ENCODE results near the gene MEF2D.

Gene MEF2D

DNA sequence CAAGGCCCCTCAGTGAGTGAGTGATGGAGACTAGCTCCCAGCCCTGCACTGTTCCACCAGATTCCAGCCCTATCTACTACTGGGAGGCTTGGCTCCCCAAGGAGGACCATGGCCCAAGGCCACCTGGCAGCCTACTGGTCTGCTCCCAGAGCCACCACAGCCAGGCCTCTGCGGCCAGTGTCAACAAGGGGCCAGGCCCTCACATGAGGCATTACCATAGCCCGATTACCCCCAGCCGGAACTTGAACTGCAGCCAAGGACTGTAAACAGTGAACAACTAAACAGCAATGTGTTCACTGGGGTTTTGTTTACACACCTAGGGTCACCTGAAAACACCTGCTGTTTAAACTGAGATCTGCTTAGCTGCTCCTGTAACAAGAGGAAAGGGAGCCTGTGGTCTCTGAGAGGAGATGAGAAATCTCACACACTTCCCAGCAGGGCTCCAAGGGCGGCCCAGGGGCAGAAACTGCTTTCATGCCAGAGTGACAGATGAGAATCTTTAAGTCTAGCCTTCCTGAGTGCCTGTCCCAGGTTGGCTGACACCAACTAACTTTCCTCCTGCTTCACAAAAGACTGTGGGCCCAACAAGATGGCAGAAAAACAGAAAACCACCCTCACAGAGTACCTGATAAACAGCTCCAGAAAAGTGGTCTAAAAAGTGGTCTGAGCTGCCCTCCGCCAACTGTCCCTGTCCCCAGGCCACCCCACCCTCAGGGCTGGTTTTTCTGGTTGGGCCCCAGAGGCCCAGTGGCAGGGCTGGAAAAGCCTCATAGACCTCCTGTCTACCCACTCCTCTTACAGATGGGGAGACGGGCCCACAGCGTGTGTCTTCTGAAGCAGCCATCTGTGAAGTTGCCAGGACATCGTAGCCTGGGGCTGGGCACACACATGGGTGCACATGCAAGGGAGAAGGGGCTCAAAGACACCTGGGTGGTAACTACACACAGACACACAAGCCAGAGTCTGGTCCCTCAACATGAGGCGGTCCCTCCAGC is 28.8 kb downstream of the MEF2D start:
- no peak for DNase-seq (ENCODE audit: extremely low read depth in 1 of 2, low read depth in 1 of 2)

DNA sequence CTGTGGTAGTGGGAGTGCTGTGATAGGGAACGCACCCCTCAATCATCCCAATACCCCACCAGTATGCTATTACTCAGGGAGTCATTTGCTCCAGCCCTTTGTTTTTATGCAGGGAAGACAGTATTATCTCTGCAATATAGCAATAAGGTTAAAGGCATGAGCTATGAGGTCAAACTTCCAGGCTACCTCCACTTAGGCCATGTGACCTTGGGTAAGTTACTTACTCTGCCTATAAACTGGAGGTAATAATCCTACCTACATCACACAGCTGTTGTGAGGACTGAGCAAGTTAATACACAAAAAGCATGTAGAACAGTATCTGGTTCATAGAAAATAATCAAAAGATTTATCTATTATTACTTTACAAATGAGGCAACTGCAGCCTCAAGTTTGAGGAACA is 30.1 kb downstream of the MEF2D start:
- DNase-seq (ENCODE audit: extremely low read depth in 1 of 2, low read depth in 1 of 2): no peak

DNA sequence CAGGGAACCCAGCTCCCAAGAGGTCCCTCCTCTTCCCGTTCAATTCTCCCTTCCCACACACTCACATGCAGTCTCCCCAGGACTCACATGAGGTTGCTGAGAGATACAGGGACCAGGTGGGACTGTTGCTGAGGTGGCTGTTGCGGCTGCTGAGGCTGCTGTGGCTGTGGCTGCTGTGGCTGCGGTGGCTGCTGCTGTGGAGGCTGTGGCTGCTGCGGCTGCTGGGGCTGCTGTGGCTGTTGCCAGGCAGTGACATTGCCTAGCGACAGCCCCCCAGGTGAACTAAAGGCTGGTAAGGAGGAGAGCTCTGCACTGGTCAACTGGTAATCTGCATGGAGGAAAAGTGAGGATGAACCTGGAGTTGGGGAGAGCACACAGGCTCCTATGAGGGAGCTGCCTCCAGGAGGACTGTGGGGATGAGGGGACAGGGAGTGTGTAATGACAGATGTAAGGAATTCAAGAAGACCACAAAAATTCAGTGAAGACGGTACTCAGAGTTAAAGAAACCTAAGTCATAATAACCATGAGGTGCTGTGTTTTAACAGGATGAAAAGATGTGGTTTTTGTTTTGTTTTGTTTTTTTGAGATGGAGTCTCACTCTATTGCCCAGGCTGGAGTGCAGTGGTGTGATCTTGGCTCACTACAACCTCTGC is 31.8 kb downstream of the MEF2D start:
- no peak for DNase-seq (ENCODE audit: extremely low read depth in 1 of 2, low read depth in 1 of 2)

- DNase-seq (ENCODE audit: extremely low read depth in 1 of 2, low read depth in 1 of 2): no peak
These were observed 32.7 kb downstream of the MEF2D start for GRCh38 chr1:156467906-156468305.

GRCh38 chr1:156467385-156467784 is 33.2 kb downstream of the MEF2D start:
- no peak for DNase-seq (ENCODE audit: extremely low read depth in 1 of 2, low read depth in 1 of 2)

DNA sequence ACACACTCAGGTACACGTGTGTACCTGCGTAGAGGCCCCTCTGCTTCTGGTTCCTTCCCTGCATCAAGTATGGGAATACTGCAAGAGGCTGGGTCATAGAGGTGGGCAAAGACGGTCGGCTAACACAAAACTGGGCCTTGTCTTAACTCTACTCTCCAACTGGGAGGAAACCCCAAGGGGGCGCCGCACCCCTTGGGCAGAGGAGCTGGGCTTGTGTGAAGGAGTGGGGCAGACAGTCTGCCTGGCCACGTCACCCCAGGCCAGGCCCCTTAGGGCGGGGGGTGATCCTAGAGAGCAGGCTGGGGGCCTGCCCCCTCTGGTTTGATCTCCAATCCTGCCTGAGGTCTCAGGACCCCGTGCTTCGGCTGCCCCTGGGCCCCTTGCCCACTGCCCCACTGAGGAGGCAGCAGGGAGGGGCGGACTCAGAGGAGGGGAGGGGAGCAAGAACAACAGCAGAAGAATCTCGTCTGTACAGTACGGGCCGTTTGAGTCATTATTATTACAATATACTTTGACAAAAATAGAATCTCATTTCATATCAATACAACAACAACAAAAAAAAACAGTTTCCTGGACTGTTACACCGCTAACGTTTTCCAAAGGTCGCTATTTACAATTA is 34.7 kb downstream of the MEF2D start:
- no peak for DNase-seq (ENCODE audit: extremely low read depth in 1 of 2, low read depth in 1 of 2)

DNA sequence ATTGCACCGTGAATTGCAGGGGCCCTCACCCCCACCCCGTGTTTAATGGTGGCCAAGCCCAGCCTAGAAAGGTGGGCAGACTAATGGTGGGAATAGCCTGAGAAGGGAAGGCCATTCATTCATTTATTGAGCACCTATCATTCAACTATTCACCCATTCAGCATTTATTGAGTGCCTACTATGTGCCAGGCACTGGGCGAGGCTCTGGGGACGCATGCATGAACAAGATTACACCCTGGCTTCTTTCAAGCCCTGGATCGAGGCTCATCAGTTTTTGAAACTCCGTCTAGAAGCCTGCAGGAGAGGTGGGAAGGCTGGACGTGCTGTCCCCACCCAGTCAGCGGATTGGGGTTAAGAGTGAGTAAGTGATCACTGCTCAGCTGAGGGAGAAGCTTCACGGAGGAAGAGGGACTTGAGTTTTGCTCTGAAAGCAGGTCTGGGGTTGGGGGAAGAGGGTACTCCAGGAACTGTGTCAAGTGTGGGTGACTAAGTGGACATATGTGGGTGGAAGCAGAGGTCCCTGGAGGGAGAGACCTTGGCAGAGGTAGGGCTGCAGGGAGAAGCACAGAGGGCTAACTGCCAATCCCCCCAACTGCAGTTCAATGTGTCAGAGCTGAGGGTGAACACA is 35.6 kb downstream of the MEF2D start:
- no peak for DNase-seq (ENCODE audit: extremely low read depth in 1 of 2, low read depth in 1 of 2)

GRCh38 chr1:156464335-156464734 is 36.2 kb downstream of the MEF2D start:
- no peak for DNase-seq (ENCODE audit: extremely low read depth in 1 of 2, low read depth in 1 of 2)

GRCh38 chr1:156463874-156464273 is 36.7 kb downstream of the MEF2D start:
- DNase-seq (ENCODE audit: extremely low read depth in 1 of 2, low read depth in 1 of 2): no peak

GRCh38 chr1:156462954-156463795 is 37.4 kb downstream of the MEF2D start:
- DNase-seq (ENCODE audit: extremely low read depth in 1 of 2, low read depth in 1 of 2): no peak

DNA sequence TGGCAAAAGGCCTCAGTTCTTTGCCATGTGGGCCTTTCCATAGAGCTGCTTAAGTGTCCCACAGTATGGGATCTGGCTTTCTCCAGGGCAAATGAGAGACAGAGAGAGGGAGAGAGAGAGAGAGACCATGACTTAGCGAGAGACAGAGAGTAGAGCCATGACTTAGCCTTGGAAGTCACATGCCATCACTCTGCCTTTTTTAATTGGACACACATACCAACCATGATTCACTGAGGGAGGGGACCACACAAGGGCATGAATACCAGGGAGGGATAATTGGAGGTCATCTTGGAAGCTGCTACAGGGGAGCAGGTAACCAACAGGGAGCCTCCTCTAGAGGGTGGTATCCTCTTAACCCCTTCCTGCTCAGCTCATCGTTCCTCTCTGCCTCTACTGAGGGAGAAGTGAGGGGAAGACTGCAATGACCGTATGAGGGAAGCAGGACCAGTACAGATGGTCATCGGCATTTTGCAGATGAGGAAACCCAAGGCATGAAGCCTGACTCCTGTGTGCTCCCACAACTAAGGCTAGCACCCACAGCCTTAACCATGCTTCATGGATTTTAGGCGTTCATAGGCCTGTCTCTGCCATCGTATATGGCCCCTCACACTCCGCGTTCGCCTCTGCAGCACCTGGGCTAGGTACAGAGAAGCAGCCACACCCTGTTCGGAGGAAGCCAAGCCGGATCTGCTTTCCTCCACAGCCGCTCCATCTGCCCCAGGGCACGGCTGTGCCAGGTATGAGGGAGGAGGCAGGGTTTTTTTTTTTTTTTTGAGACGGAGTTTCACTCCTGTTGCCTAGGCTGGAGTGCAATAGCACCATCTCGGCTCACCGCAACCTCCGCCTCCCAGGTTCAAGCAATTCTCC is 38.6 kb downstream of the MEF2D start:
- no peak for DNase-seq (ENCODE audit: extremely low read depth in 1 of 2, low read depth in 1 of 2)

- DNase-seq (ENCODE audit: extremely low read depth in 1 of 2, low read depth in 1 of 2): no peak
These were observed 39.5 kb downstream of the MEF2D start for GRCh38 chr1:156461109-156461508.

DNA sequence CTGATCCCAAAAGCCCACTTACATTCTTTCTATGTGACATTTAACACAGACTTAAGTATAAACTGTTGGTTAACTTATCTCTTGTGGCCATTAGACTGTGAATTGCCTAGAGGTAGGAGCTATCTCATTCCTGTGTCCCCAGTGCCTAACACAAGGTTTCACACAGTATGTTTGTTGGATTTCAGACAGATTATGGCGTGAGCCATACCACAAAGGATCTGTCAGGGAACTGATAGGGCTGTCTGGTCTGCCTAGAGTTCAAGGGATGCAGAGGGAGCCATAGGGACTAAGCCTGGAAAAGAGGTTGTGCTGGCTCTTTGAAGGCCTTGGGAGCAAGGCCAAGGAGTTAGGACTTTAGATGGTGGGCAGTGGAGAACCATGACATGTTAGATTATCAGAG is 40.0 kb downstream of the MEF2D start:
- DNase-seq (ENCODE audit: extremely low read depth in 1 of 2, low read depth in 1 of 2): no peak

- DNase-seq (ENCODE audit: extremely low read depth in 1 of 2, low read depth in 1 of 2): no peak
These were observed 42.4 kb downstream of the MEF2D start for GRCh38 chr1:156458181-156458503.

GRCh38 chr1:156456625-156457465 is 43.7 kb downstream of the MEF2D start:
- peak; percentile 88 to 99 for DNase-seq (ENCODE audit: extremely low read depth in 1 of 2, low read depth in 1 of 2)

- no peak for DNase-seq (ENCODE audit: extremely low read depth in 1 of 2, low read depth in 1 of 2)
These were observed 45.2 kb downstream of the MEF2D start for GRCh38 chr1:156455362-156455761.

GRCh38 chr1:156452907-156453306 is 47.7 kb downstream of the MEF2D start:
- no peak for DNase-seq (ENCODE audit: extremely low read depth in 1 of 2, low read depth in 1 of 2)

- DNase-seq (ENCODE audit: extremely low read depth in 1 of 2, low read depth in 1 of 2): no peak
These were observed 48.9 kb downstream of the MEF2D start for GRCh38 chr1:156451505-156452160.
